ENCODE results near the gene MUC22.
"Not testable (repeated sequence)": the region's sequence is repeated elsewhere in the genome, so short reads cannot be mapped to it uniquely, and the experiment has no call there.

The MUC22 gene

DNA sequence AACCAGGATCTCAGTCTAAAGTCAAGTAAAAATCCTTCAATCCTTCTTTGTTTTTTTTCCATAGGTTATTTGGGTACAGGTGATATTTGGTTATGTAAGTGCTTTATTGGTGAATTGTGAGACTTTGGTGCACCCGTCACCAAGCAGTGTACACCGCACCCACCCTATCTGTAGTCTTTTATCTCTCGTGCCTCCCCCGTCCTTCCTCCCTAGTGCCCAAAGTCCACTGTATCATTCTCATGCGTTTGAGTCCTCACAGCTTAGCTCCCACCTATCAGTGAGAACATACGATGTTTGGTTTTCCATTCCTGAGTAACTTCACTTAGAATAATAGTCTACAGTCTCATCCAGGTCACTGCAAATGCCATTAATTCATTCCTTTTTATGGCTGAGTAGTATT, 879 bp downstream of the MUC22 start:
- no peak overlapping the region for H3K9ac ChIP-seq (ENCODE audit: low read length in 2 of 2)
- H3K9me3 ChIP-seq (ENCODE audit: control insufficient read depth in 2 of 2, low read length in 2 of 2) = peaks cover 0 to 6% of the 10 kb centered on the region in 2 donors
- H3K27me3 ChIP-seq (ENCODE audit: control insufficient read depth in 1 of 2, insufficient read depth in 2 of 2, low read length in 2 of 2) = no peaks in the 10 kb centered on the region
- no peaks in the 10 kb centered on the region for H3K4me1 ChIP-seq (ENCODE audit: control insufficient read depth, insufficient read depth, low read length)
- no peaks in the 10 kb centered on the region for H3K36me3 ChIP-seq (ENCODE audit: control insufficient read depth in 2 of 2, insufficient read depth in 2 of 2, low read length in 2 of 2)
- no peak overlapping the region for H3K27ac ChIP-seq (ENCODE audit: low read length)
- no peak overlapping the region for H3K4me3 ChIP-seq (ENCODE audit: low read length in 2 of 2)

DNA sequence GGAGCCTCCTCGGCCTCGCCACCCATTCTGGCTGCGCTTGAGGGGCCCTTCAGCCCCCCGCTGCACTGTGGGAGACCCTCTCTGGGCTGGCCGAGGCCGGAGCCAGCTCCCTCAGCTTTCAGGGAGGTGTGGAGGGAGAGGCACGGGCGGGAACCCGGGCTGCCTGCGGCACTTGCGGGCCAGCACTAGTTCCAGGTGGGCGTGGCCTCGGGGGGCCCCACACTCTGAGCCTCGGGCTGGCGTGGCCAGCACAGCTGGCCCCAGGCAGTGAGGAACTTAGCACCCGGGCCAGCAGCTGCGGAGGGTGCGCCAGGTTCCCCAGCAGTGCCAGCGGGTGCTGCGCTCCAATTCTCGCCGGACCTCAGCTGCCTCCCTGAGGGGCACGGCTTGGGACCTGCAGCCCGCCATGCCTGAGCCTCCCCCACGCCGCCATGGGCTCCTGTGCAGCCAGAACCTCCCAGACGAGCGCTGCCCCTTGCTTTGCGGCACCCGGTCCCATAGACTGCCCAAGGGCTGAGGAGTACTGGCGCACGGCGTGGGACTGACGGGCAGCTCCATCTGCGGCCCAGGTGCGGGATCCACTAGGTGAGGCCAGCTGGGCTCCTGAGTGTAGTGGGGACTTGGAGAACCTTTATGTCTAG, 6.5 kb downstream of the MUC22 start:
- no peaks in the 10 kb centered on the region for H3K4me1 ChIP-seq (ENCODE audit: control insufficient read depth, insufficient read depth, low read length)
- peaks cover 0 to 8% of the 10 kb centered on the region in 2 donors for H3K9me3 ChIP-seq (ENCODE audit: control insufficient read depth in 2 of 2, low read length in 2 of 2)
- H3K27ac ChIP-seq (ENCODE audit: low read length) = no peak overlapping the region
- no peak overlapping the region for H3K9ac ChIP-seq (ENCODE audit: low read length in 2 of 2)
- no peak overlapping the region for H3K4me3 ChIP-seq (ENCODE audit: low read length in 2 of 2)
- no peaks in the 10 kb centered on the region for H3K36me3 ChIP-seq (ENCODE audit: control insufficient read depth in 2 of 2, insufficient read depth in 2 of 2, low read length in 2 of 2)
- no peaks in the 10 kb centered on the region for H3K27me3 ChIP-seq (ENCODE audit: control insufficient read depth in 1 of 2, insufficient read depth in 2 of 2, low read length in 2 of 2)

DNA sequence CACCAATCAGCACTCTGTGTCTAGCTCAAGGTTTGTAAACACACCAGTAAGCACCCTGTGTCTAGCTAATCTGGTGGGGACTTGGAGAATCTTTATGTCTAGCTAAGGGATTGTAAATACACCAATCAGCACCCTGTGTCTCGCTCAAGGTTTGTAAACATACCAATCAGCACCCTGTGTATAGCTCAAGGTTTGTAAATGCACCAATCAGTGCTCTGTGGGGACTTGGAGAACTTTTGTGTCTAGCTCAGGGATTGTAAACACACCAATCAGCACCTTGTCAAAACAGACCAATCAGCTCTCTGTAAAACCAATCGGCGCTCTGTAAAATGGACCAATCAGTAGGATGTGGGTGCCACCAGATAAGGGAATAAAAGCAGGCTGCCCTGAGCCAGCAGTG, 7.2 kb downstream of the MUC22 start:
- H3K4me3 ChIP-seq (ENCODE audit: low read length in 2 of 2); H3K27ac ChIP-seq (ENCODE audit: low read length); H3K9ac ChIP-seq (ENCODE audit: low read length in 2 of 2); H3K4me1 ChIP-seq (ENCODE audit: control insufficient read depth, insufficient read depth, low read length); H3K36me3 ChIP-seq (ENCODE audit: control insufficient read depth in 2 of 2, insufficient read depth in 2 of 2, low read length in 2 of 2); H3K27me3 ChIP-seq (ENCODE audit: control insufficient read depth in 1 of 2, insufficient read depth in 2 of 2, low read length in 2 of 2); H3K9me3 ChIP-seq (ENCODE audit: control insufficient read depth in 2 of 2, low read length in 2 of 2): not testable (repeated sequence)

DNA sequence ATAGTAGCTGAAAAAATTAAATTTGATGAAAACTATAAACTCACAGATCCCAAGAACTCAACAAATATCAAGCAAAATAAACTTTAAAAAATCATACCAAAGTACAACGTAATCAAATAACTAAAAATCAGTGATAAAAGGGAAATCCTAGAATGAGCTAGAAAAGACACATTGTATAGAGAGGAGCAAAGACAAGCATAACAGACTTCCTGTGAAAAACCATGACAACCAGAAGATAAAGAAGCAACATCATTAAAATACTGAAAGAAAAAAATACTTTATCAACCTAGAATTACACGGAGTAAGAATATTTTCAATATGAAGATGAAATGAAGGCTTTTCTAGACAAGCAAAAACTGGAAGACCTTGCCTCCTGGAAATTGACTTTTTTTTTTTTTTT, 9.8 kb downstream of the MUC22 start:
- Histone ChIP-seq H3K4me3 (ENCODE audit: low read length in 2 of 2) (no peak overlapping the region), H3K9me3 (ENCODE audit: control insufficient read depth in 2 of 2, low read length in 2 of 2) (peaks cover 0 to 3% of the 10 kb centered on the region in 2 donors), H3K36me3 (ENCODE audit: control insufficient read depth in 2 of 2, insufficient read depth in 2 of 2, low read length in 2 of 2) (no peaks in the 10 kb centered on the region), H3K27ac (ENCODE audit: low read length) (no peak overlapping the region), H3K27me3 (ENCODE audit: control insufficient read depth in 1 of 2, insufficient read depth in 2 of 2, low read length in 2 of 2) (no peaks in the 10 kb centered on the region), H3K4me1 (ENCODE audit: control insufficient read depth, insufficient read depth, low read length) (no peaks in the 10 kb centered on the region), H3K9ac (ENCODE audit: low read length in 2 of 2) (no peak overlapping the region)

DNA sequence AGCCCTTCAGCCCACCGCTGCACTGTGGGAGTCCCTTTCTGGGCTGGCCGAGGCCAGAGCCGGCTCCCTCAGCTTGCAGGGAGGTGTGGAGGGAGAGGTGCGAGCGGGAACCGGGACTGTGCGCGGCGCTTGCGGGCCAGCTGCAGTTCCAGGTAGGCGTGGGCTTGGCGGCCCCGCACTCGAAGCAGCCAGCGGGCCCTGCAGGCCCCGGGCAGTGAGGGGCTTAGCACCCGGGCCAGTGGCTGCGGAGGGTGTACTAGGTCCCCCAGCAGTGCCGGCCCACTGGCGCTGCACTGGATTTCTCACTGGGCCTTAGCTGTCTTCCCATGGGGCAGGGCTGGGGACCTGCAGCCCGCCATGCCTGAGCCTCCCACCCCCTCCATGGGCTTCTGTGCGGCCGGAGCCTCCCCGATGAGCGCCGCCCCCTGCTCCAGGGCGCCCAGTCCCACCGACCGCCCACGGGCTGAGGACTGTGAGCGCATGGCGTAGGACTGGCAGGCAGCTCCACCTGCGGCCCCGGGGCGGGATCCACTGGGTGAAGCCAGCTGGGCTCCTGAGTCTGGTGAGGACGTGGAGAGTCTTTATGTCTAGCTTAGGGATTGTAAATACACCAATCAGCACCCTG, 10.5 kb downstream of the MUC22 start:
- not testable (repeated sequence) for H3K4me1 ChIP-seq (ENCODE audit: control insufficient read depth, insufficient read depth, low read length); H3K9me3 ChIP-seq (ENCODE audit: control insufficient read depth in 2 of 2, low read length in 2 of 2); H3K36me3 ChIP-seq (ENCODE audit: control insufficient read depth in 2 of 2, insufficient read depth in 2 of 2, low read length in 2 of 2); H3K27me3 ChIP-seq (ENCODE audit: control insufficient read depth in 1 of 2, insufficient read depth in 2 of 2, low read length in 2 of 2); H3K9ac ChIP-seq (ENCODE audit: low read length in 2 of 2); H3K27ac ChIP-seq (ENCODE audit: low read length); H3K4me3 ChIP-seq (ENCODE audit: low read length in 2 of 2)

DNA sequence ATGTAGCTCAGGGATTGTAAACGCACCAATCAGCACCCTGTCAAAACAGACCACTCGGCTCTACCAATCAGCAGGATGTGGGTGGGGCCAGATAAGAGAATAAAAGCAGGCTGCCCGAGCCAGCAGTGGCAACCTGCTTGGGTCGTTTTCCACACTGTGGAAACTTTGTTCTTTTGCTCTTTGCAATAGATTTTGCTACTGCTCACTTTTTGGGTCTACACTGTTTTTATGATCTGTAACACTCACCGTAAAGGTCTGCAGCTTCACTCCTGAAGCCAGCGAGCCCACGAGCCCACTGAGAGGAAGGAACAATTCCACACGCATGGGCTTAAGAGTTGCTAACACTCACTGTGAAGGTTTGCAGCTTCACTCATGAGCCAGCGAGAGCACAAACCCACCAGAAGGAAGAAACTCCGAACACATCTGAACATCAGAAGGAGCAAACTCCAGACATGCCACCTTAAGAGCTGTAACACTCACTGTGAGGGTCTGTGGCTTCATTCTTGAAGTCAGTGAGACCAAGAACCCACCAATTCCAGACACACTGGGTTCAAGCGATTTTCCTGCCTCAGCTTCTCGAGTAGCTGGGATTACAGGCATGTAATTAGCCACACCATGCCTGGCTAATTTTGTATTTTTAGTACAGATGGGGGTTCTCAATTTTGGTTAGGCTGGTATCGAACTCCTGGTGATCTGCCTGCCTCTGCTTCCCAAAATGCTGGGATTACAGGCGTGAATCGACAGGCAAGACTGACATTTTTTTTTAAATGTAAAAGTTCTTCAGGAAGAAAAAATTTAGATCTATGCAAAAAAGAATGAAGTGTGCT, 11.6 kb downstream of the MUC22 start:
- H3K4me1 ChIP-seq (ENCODE audit: control insufficient read depth, insufficient read depth, low read length); H3K9ac ChIP-seq (ENCODE audit: low read length in 2 of 2); H3K4me3 ChIP-seq (ENCODE audit: low read length in 2 of 2); H3K27ac ChIP-seq (ENCODE audit: low read length); H3K9me3 ChIP-seq (ENCODE audit: control insufficient read depth in 2 of 2, low read length in 2 of 2); H3K36me3 ChIP-seq (ENCODE audit: control insufficient read depth in 2 of 2, insufficient read depth in 2 of 2, low read length in 2 of 2); H3K27me3 ChIP-seq (ENCODE audit: control insufficient read depth in 1 of 2, insufficient read depth in 2 of 2, low read length in 2 of 2): not testable (repeated sequence)

DNA sequence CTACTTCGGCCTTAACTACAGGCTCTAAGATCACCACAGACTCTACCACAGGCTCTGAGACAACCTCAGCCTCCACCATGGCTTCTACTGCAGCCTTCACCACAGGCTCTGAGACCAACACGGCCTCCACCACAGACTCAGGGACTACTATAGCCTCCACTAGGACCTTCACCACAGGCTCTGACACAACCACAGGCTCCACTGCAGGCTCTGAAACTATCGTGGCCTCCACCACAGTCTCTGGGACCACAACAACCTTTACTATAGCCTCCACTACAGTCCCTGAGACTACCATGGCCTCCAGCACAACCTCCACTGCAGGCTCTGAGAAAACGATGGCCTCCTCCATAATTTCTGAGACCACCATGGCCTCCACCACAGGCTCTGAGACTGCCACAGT, 15.3 kb downstream of the MUC22 start:
- H3K9me3 ChIP-seq (ENCODE audit: control insufficient read depth in 2 of 2, low read length in 2 of 2) = no peaks in the 10 kb centered on the region
- H3K9ac ChIP-seq (ENCODE audit: low read length in 2 of 2) = no peak overlapping the region
- H3K4me3 ChIP-seq (ENCODE audit: low read length in 2 of 2) = no peak overlapping the region
- no peaks in the 10 kb centered on the region for H3K36me3 ChIP-seq (ENCODE audit: control insufficient read depth in 2 of 2, insufficient read depth in 2 of 2, low read length in 2 of 2)
- H3K27me3 ChIP-seq (ENCODE audit: control insufficient read depth in 1 of 2, insufficient read depth in 2 of 2, low read length in 2 of 2) = peaks cover 0 to 2% of the 10 kb centered on the region in 2 donors
- H3K27ac ChIP-seq (ENCODE audit: low read length) = no peak overlapping the region
- H3K4me1 ChIP-seq (ENCODE audit: control insufficient read depth, insufficient read depth, low read length) = no peaks in the 10 kb centered on the region

DNA sequence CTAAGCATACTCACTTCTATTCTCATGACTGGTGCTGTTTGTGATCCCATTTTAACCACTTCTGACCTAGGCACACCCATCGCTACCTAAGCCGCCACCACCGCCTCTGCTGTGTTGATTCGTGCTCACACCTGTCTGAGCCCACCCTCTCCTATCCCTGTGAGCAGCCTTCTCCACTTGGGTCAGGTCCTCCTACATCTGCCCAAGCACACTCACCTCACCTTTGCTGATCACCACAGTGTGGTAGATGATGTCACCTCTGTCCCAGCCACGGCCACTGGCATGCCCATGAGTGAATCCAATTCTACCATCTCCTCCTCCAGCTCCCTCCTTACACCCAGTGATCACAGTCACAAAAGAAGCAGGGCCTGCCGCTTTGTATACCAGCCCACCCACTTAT, 20.8 kb downstream of the MUC22 start:
- H3K4me3 ChIP-seq (ENCODE audit: low read length in 2 of 2) = no peak overlapping the region
- H3K36me3 ChIP-seq (ENCODE audit: control insufficient read depth in 2 of 2, insufficient read depth in 2 of 2, low read length in 2 of 2) = no peaks in the 10 kb centered on the region
- no peak overlapping the region for H3K9ac ChIP-seq (ENCODE audit: low read length in 2 of 2)

DNA sequence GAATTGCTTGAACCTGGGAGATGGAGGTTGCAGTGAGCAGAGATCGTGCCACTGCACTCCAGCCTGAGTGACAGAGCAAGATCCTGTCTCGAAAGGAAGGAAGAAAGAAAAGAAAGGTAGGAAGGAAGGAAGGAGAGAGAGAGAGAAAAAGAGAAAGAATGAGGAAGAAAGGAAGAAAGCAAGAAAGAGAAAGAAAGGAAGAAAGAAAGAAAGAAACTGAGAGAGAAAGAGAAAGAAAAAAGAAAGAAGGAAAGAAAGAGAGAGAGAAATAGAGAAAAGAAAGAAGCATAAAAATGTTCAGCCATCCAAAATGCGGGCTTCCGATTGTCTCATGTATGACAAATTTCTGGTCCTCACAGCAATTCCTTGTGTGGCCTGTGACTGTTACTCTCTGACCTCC, 22.8 kb downstream of the MUC22 start:
- Histone ChIP-seq H3K9ac (ENCODE audit: low read length in 2 of 2) (no peak overlapping the region), H3K27ac (ENCODE audit: low read length) (no peak overlapping the region), H3K4me1 (ENCODE audit: control insufficient read depth, insufficient read depth, low read length) (peaks cover 4% of the 10 kb centered on the region), H3K4me3 (ENCODE audit: low read length in 2 of 2) (no peak overlapping the region), H3K27me3 (ENCODE audit: control insufficient read depth in 1 of 2, insufficient read depth in 2 of 2, low read length in 2 of 2) (peaks cover 0 to 2% of the 10 kb centered on the region in 2 donors), H3K9me3 (ENCODE audit: control insufficient read depth in 2 of 2, low read length in 2 of 2) (no peaks in the 10 kb centered on the region), H3K36me3 (ENCODE audit: control insufficient read depth in 2 of 2, insufficient read depth in 2 of 2, low read length in 2 of 2) (no peaks in the 10 kb centered on the region)

More for the DNA sequence above, 20.8 kb downstream of the MUC22 start:
- Histone ChIP-seq H3K4me1 (ENCODE audit: control insufficient read depth, insufficient read depth, low read length) (no peaks in the 10 kb centered on the region), H3K27ac (ENCODE audit: low read length) (no peak overlapping the region), H3K9me3 (ENCODE audit: control insufficient read depth in 2 of 2, low read length in 2 of 2) (no peaks in the 10 kb centered on the region), H3K27me3 (ENCODE audit: control insufficient read depth in 1 of 2, insufficient read depth in 2 of 2, low read length in 2 of 2) (peaks cover 0 to 2% of the 10 kb centered on the region in 2 donors)

DNA sequence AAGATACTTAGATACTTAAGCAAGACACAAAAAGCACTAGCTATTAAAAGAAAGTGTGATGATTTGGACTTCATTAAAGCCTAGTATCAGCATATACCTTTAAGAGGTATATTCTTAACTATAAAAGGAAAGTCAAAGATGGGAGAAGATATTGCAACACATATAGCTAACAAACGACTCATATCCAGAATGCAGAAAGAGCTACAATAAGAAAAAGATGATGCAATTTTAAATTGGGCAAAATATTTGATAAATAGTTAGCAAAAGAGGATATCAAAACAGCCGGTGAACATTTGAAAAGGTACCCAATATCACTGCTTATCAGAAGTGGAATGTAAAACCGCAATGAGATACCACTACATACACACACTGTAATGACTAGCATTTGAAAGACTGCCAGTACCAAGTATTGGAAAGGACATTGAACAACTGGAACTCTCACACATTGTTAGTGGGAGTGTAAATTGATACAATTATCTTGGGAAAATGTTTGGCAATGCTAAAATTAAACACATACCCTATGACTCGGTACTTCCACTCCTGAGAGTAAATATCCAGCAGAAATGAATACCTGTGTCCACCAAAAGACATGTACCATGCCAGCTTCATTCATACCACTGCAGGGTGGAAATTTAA, 25.7 kb downstream of the MUC22 start:
- no peak overlapping the region for H3K4me3 ChIP-seq (ENCODE audit: low read length in 2 of 2)
- no peaks in the 10 kb centered on the region for H3K36me3 ChIP-seq (ENCODE audit: control insufficient read depth in 2 of 2, insufficient read depth in 2 of 2, low read length in 2 of 2)
- H3K9ac ChIP-seq (ENCODE audit: low read length in 2 of 2) = no peak overlapping the region
- H3K4me1 ChIP-seq (ENCODE audit: control insufficient read depth, insufficient read depth, low read length) = peaks cover 4% of the 10 kb centered on the region
- H3K9me3 ChIP-seq (ENCODE audit: control insufficient read depth in 2 of 2, low read length in 2 of 2) = peaks cover 0 to 2% of the 10 kb centered on the region in 2 donors
- H3K27me3 ChIP-seq (ENCODE audit: control insufficient read depth in 1 of 2, insufficient read depth in 2 of 2, low read length in 2 of 2) = no peaks in the 10 kb centered on the region
- H3K27ac ChIP-seq (ENCODE audit: low read length) = no peak overlapping the region
